Progenitor cell of endocrine pancreas (in vitro differentiated cells): ENCODE measurements around the gene TMEM139. TPM values are rescaled to one million over a fixed set of nuclear protein-coding genes. Genes with fewer than 3 reads are reported as not detected.
A peak's percentile ranks its signal among the peaks of the same experiment; 100 is the strongest.

ENCODE experiments used
- DNase-seq: peaks from one replicate; pipeline ENCODE4 v3.0.0; 2021; ENCODE audit warnings: low spot score; ENCODE audit not compliant: unreplicated experiment
- H3K27ac Mint-ChIP-seq: 2 replicates; pipeline ENCODE4 v1.8.0; 2021; ENCODE audit warnings: mild to moderate bottlenecking, moderate library complexity, mixed read lengths
- H3K27me3 Mint-ChIP-seq: 2 replicates; pipeline ENCODE4 v1.8.0; 2021; ENCODE audit warnings: mixed read lengths
- H3K36me3 Mint-ChIP-seq: 2 replicates; pipeline ENCODE4 v1.8.0; 2022; ENCODE audit warnings: mixed read lengths; ENCODE audit not compliant: insufficient read depth
- H3K4me1 Mint-ChIP-seq: 2 replicates; pipeline ENCODE4 v1.8.0; 2021; ENCODE audit warnings: low read depth, mixed read lengths
- H3K4me3 Mint-ChIP-seq: 2 replicates; pipeline ENCODE4 v1.8.0; 2021; ENCODE audit warnings: low read depth, mild to moderate bottlenecking, moderate library complexity, mixed read lengths
- H3K9me3 Mint-ChIP-seq: 2 replicates; pipeline ENCODE4 v1.8.0; 2021; ENCODE audit warnings: low read depth, mixed read lengths
- total RNA-seq: library from RNA; stranded (reverse); gene quantifications from 2 replicates; pipeline ENCODE4 v1.2.1, GENCODE V29; 2021
- TF ChIP-seq, protein P1 (sequence below): fragments of 200-600 bp; sonication (generic); IDR thresholded peaks from one replicate; pipeline ENCODE4 v1.5.0; 2021; ENCODE audit warnings: antibody characterized with exemption, mild to moderate bottlenecking; ENCODE audit not compliant: unreplicated experiment

The TMEM139 gene
- total RNA-seq, 1 donor from 2014 or later: 4.7 TPM

DNA sequence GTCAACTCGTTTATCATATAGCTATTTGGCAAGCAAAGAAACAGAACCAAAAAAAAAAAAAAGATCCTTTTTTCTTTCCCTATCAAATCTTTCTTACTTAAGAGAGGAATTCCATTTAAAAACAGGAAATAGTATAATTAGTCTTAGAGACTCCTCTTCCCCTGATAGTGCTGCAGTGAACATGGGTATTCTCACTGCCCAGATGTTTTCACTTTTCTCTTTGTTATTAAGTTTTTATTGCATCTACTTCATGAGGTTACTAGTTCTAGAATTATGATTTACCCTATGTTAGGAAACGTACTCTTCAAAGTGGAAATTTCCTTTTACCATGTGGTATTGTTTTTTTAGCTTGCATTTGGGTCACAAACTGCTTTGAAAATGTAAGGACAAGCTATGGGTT lies 11.9 kb downstream of the TMEM139 start:
- Mint-ChIP-seq H3K36me3 (peaks cover 51% of the 10 kb centered on the region), H3K4me3 (no peak overlapping the region), H3K27ac (peak overlapping the region; percentile 25)

DNA sequence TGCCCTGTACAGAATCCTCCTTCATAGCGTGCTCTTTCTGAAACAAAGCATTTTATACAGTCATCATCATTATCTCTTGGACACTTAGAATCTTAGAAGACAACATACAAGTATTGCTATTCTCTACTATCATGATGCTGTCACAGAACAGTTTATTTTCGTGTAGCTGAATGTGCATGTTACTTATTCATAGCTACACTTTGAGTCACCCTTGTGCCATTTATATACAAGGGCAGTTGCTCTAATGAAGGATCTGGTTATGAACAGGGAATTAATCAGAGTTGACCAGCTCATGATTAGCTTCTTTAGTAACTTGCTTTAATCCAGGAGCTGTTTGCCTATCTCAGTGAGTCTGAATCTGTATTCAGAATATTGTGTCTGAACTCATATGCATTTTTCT lies 14.6 kb downstream of the TMEM139 start:
- no peak overlapping the region for H3K4me3 Mint-ChIP-seq
- peaks cover 5% of the 10 kb centered on the region for H3K4me1 Mint-ChIP-seq
- H3K27me3 Mint-ChIP-seq: no peaks in the 10 kb centered on the region
- TF ChIP-seq, protein P1, sequence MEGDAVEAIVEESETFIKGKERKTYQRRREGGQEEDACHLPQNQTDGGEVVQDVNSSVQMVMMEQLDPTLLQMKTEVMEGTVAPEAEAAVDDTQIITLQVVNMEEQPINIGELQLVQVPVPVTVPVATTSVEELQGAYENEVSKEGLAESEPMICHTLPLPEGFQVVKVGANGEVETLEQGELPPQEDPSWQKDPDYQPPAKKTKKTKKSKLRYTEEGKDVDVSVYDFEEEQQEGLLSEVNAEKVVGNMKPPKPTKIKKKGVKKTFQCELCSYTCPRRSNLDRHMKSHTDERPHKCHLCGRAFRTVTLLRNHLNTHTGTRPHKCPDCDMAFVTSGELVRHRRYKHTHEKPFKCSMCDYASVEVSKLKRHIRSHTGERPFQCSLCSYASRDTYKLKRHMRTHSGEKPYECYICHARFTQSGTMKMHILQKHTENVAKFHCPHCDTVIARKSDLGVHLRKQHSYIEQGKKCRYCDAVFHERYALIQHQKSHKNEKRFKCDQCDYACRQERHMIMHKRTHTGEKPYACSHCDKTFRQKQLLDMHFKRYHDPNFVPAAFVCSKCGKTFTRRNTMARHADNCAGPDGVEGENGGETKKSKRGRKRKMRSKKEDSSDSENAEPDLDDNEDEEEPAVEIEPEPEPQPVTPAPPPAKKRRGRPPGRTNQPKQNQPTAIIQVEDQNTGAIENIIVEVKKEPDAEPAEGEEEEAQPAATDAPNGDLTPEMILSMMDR: no peak
- H3K27ac Mint-ChIP-seq: no peak overlapping the region
- H3K9me3 Mint-ChIP-seq: no peaks in the 10 kb centered on the region
- DNase-seq: no peak
- H3K36me3 Mint-ChIP-seq: peaks cover 52% of the 10 kb centered on the region

More for the DNA sequence above, 11.9 kb downstream of the TMEM139 start:
- Mint-ChIP-seq H3K9me3 (no peaks in the 10 kb centered on the region), H3K4me1 (peaks cover 4% of the 10 kb centered on the region), H3K27me3 (no peaks in the 10 kb centered on the region)
- TF ChIP-seq, protein P1: no peak
- DNase-seq: no peak

DNA sequence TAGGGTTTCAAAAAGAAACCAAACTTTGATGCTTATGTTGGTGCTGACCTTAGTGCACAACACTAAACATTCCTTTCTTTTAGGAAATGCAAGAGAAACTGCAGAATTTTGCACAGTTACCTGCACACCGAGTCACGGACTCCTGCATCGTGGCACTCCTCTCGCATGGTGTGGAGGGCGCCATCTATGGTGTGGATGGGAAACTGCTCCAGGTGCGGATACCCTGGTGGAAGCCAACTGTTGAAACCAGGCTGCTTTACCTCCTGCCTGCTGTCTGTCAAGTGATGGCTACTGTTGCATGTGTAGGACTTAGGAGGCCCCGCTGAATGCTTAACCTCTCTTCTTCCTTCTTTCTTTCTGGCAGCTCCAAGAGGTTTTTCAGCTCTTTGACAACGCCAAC lies 15.1 kb downstream of the TMEM139 start:
- no peak for DNase-seq
- H3K9me3 Mint-ChIP-seq: no peaks in the 10 kb centered on the region
- no peak overlapping the region for H3K27ac Mint-ChIP-seq
- TF ChIP-seq, protein P1: peak; percentile 64
- peaks cover 5% of the 10 kb centered on the region for H3K4me1 Mint-ChIP-seq
- peaks cover 52% of the 10 kb centered on the region for H3K36me3 Mint-ChIP-seq
- H3K27me3 Mint-ChIP-seq: no peaks in the 10 kb centered on the region
- H3K4me3 Mint-ChIP-seq: no peak overlapping the region

DNA sequence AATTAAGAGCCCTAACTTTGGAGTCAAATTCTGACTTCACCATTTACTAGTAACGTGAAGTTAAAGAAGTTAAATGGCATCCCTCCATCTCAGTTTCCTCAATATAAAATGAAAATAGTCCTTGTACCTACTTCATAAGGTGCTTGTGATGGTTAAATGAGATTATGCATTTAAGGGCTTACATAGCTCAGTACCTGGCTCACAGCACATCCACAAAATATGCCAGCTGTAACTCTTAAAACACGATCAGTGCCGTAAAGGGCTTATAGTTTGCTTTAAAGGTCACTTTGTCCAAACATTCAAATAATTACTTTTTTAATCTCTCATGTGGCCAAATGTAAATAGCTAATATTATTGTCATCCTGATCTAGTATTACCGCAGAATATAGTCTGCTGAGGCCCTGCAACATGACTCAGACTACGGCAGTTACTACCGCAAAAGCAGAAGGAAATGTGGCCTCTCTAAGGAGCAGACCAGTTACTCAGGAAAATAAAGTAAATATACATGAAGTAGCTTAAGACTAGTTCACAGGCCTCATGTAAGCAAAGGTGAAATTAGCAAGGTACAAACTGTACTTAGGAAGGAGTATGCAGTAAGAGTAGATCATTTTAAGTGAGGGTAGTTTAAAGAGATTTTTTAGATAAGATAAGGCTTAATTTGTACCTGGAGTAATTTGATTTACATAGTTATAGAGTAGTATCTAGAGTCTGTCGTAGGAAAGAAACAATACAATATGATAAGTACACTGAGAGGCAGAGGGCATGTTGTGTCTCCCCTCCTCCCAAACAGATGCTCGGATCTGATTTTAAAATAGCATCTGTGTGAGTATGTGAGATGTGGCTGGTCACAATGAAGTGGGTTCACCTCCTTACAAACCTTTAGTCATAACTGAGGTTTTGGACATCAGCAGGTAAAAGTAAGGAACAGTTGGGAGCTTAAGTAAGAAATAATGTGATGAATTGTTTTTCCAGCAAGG lies 16.5 kb downstream of the TMEM139 start:
- no peak overlapping the region for H3K4me3 Mint-ChIP-seq
- no peak overlapping the region for H3K27ac Mint-ChIP-seq
- no peaks in the 10 kb centered on the region for H3K27me3 Mint-ChIP-seq
- H3K36me3 Mint-ChIP-seq: peaks cover 54% of the 10 kb centered on the region
- no peak for DNase-seq
- H3K9me3 Mint-ChIP-seq: no peaks in the 10 kb centered on the region
- H3K4me1 Mint-ChIP-seq: peaks cover 5% of the 10 kb centered on the region
- TF ChIP-seq, protein P1: no peak

DNA sequence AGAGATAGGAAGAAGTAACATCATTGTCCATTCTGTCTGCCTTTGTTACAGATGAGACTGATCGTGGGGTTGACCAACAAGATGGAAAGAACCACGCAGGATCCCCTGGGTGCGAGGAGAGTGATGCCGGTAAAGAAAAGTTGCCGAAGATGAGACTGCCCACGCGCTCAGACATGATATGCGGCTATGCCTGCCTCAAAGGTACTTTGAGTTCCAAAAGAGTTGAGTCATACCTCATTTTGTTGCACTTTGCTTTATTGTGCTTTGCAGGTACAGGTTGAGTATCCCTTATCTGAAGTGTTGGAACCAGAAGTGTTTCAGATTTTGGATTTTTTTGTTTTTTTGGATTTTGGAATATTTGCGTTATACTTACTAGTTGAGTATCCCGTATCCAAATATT lies 19.0 kb downstream of the TMEM139 start:
- TF ChIP-seq, protein P1: no peak
- peaks cover 5% of the 10 kb centered on the region for H3K4me1 Mint-ChIP-seq

More for the DNA sequence above, 19.0 kb downstream of the TMEM139 start:
- no peaks in the 10 kb centered on the region for H3K9me3 Mint-ChIP-seq
- H3K4me3 Mint-ChIP-seq: no peak overlapping the region
- DNase-seq: no peak
- H3K36me3 Mint-ChIP-seq: peaks cover 65% of the 10 kb centered on the region
- no peak overlapping the region for H3K27ac Mint-ChIP-seq
- no peaks in the 10 kb centered on the region for H3K27me3 Mint-ChIP-seq
